GM18868 (cell line): Measurements from ENCODE around the gene LSAMP.
A peak's percentile ranks its signal among the peaks of the same experiment; 100 is the strongest.

Experiments
- ATAC-seq: cut with Tn5 transposase; IDR thresholded peaks from one replicate; pipeline ENCODE4 v1.9.1; 2021; ENCODE audit warnings: mild to moderate bottlenecking, moderate library complexity; ENCODE audit not compliant: unreplicated experiment

LSAMP gene

DNA sequence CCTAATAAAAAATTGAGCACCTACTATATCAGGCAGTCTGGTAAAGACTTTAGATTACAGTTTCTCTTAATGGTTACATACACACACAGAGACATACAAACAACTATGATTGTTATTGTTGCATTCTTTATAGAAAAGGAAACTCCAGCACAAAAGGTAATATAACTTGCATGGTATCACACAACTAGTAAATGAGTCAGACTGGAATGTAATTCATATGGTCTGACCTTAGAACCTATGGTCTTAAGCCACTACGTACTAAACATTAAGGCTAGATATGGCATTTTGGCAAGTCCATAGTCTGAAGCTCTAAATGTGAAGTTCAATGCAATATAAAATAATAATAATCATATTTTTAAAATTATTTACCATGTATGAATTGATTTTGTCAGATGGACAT, 380.6 kb downstream of the LSAMP start:
- no peak for ATAC-seq

DNA sequence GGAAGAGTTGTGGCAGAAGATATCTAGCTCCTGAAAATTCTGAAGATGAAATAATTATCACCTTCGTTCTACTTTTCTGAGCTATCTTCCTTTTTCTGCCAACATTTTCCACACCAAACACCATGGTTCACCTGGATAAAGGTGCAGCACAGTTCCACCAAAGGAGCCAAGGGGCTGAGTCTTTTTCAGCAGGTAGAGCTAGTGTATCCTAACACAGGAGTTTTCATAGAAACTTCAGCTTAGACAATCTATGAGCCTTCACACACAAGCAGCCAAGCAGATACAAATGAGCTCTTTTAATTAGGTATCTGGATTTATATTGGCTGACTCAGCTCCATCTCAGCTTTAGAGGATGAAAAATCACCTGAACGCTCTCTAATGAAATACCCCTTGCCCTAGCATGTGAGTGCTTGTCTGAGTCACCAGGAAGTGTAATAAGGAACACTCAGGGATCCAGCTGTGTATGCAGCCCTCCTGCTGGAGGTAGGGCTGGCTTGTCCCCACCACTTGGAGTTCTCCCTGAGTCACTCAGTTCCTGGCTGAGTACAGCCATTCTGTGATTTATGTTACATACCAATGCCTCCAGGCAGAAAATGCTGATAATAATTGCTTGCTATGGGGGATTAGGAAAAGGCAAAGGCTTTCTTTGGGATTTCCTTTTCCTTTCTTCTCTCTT, 385.7 kb downstream of the LSAMP start:
- peak; percentile 27 for ATAC-seq

DNA sequence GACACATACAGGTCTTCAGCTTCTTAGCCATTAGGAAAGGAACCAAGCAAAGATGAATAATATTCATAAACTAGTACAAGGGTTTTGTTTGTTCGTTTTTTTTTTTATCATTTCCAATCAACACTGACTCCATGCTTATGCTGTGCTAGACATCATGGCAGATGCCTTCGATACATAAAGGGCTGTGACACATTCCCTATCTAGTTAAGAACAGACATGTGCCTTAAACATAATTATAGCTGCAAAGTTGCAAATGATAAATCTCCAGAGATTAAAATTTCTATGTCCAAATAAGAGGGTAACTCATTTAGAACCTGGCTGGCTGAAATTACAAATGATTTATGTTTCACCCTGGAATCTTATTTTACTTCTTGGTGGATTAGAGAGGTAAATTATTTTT, 386.4 kb downstream of the LSAMP start:
- ATAC-seq: no peak

DNA sequence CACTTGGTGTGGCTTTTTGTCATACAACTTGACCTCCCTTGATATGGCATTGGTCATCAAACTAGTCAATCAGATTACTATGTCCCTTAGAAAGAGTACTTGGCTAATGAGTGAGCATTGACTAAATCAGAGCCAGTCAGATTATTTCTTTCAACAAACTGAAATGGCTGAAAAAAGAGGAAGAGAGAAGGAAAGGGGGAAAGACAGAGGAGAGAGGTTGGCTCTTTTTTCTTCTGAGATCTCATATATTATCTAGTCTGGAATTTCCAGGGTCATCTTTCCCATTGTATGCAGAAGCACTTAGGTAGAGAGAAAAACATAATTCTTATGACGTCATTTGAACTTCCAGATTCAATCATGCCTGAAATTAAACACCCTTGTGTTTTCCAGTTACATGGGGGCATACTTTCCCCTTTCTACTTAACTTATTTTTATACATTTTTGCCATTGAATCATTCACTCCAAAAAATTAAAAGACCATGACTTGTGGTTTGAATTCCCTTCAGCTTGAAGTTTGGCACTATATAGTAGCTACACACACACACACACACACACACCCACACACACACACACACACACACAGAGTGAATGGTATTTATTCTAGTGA, 387.8 kb downstream of the LSAMP start:
- ATAC-seq: peak; percentile 37

DNA sequence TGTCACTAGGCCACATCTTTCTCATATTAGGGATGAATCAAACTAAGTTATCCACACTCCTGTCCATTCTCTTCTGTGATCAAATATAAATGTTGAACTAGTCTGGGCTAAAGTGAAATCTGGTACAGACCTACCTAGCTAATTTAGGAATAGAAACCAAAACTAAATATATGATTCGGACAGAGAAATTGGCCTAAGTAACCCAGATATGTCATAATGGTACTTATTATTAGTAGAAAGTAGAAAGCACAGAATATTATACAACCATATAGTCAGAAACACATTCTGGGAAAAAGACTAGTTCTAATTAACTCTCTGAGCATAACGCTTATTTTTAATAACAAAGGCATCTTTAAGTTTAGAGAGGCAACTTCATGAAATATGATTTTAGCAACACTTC, 389.0 kb downstream of the LSAMP start:
- peak; percentile 82 for ATAC-seq

DNA sequence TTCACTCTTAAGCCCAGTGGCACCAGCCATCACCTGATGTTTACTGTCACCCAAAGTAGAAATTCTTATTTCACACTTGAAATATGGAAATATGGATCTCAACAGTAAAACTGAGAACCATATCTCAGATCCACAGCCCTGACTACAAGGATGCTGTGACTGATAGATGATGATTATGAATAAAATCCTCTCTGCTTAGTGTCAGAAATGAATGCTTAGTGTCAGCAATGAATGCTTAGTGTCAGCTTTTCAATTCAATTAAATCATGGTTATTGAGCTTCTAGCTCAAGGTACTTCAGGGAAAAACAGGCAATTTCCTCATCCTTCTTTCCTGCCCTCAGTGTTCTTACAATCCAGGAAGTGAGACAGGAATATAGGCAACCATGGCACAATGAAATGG, 392.3 kb downstream of the LSAMP start:
- no peak for ATAC-seq

DNA sequence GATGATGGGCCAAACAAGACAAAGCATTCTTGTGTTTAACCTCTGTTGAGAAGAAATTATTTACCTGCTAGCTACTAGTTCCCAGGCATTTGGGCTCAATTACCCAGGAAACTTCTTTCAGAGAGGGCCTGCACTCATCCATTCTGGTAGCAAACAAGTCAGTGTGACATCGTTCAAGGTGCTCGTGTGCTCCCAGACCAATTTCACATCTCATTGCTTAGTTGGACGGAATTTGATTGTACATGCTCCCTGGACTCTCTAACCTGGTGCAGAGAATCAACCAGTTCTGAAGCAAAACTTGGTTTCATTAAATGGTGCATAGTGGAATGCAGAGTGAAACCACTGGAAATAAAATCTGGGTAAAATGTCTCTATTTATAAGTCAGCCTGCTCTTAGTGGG, 392.7 kb downstream of the LSAMP start:
- ATAC-seq: no peak

DNA sequence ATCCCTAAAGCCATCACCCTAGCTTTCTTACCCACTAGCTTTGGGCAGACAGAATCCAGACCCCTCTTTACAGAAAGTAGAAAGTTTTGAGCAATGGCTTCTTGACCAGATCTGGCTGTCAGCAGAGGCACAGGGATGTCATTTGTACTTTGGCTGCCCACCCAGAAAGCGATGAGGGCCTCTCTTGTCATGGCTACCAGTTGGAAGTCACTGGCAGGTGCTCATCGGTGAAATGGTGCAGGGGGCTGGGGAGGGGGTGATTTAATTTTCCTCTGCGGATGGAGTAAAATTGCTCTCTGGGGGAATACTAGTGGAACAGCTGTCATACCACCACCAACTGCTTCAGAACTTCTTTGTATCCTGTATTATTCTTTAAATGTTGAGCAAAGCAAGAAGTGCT, 393.7 kb downstream of the LSAMP start:
- ATAC-seq: no peak

DNA sequence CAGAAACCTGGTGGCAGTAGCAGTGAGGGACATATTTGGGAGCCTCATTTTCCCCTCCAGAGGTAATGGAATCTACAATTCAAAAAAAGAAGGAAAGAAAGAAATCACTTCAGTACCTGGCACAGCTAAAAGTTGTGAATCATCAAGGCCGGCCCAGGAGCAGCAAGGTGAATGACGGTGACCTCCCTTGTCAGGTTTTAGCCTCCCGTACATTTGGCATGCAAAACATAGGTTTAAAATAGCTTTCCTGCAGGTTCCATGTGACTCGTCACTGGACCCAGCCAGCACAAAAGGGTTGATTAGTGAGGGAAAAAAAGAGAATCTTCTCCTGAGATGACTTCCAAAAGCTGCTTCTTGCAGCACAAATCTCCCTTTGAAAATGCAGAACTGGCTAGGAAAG, 394.2 kb downstream of the LSAMP start:
- peak; percentile 54 for ATAC-seq

DNA sequence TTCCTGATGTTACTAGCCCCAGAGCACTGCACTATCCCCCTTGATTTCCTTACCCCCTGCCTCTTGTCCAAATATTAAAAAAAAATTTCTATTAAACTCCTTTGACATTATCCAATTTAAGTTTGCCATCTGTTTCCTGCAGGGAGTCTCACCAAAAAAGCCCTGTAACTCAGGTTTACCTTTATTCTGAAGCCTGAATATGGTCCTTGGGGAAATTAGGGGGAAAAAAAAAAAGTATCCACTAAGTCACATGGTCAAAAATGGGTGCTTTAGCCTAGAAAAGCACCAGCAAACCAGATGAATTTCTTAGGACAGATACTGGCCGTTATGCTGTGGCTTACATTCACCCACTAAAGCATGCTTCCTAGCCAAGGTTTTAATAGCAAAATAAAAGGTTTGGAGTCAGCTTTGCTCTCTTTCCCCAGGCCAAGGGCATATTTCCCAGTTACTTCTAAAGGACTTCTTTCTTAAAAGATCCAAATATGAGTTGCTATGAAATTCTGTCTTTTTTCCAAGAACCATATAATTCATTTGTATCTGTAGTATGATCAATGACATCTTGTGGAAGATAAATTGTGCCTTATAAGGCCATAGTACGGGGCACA, 394.9 kb downstream of the LSAMP start:
- ATAC-seq: no peak

DNA sequence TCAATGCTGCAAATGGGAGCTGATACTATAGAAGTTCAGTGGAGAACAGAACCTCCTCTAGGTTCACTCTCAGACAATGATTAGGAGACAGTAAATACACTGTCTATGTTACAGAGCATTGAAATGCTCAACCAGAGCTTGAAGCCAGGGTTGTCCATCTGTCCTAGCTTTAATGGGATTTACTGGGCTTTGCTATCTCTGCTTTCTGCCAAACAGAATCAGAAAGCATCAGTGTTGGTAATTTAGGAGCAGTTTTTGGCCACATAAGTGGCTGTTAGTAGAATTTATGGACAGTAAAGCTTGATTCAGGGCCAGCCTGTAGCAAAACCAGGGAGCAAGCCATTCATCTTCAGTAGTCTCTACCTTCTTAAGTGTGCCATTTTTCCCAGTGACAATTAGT, 396.3 kb downstream of the LSAMP start:
- no peak for ATAC-seq

DNA sequence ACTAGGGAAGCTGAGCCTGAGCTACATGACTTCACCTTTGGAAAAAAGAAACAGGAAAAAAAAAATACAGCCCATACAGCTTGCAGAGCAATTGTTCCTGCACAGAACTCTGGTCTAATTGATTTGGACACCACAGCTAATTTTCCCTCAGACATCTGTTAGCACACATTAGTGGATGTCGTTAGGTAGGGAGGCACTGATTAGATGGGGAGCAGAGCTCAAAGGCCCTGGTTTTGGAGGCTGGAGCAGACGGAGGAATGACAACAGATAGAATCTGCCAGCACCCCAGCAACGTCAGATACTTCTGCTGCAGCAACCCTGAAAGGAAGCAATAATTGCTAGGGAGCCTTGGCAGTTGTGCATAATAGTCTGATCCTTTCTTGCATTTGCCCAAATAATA, 398.9 kb downstream of the LSAMP start:
- ATAC-seq: no peak

DNA sequence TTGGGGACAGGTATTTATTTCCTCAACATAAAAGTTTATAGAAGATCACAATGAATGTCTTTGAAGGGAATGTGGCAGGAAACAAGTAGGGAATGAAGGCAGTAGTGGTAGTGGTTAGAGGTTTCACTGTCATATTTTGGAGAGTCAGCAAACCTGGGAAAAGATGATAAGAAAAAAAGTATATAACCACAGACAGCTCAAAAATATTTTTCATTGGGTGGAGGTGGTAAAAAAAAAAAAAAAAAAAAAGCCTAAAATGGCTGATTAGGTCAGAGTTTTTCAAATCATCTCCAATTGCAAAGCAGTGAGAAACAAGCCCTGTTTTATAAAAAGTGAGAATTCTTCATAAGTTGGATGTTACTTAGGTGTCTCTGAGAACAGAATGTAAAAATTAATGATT, 400.0 kb downstream of the LSAMP start:
- no peak for ATAC-seq

DNA sequence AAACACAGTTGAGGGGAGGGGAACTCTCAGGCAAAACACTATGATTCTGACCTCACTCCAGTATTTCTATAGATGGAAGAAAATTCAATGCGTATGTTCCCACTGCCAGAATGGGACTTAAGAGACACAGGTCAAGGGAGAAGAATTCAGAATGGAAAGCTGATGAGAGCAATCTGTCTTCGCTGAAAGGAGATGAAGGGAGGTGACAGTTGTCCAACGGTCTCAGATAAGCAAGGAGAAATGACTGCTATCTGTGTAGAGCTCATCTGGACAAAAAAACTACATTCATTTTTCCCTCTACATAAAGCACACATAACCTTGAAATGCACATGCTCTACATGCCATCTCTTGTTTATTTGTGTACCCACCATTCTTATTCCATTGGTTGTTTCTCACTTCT, 405.1 kb downstream of the LSAMP start:
- no peak for ATAC-seq

DNA sequence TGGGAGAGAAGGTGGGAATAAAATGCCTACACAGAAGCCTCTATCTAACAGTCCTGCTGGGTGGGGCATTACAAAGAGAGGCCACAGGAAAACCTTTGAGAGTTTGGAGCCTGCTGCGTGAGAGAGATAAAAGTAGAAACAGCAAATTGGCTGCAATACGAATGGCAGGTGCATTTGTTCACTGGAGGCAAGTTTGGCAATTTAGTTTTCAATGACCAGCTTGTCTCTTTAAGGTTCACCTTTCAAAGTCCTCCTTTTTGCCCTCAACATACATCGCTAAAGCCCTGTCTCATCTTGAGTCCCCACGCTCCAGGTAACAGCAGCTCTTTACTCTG, 405.7 kb downstream of the LSAMP start:
- no peak for ATAC-seq

DNA sequence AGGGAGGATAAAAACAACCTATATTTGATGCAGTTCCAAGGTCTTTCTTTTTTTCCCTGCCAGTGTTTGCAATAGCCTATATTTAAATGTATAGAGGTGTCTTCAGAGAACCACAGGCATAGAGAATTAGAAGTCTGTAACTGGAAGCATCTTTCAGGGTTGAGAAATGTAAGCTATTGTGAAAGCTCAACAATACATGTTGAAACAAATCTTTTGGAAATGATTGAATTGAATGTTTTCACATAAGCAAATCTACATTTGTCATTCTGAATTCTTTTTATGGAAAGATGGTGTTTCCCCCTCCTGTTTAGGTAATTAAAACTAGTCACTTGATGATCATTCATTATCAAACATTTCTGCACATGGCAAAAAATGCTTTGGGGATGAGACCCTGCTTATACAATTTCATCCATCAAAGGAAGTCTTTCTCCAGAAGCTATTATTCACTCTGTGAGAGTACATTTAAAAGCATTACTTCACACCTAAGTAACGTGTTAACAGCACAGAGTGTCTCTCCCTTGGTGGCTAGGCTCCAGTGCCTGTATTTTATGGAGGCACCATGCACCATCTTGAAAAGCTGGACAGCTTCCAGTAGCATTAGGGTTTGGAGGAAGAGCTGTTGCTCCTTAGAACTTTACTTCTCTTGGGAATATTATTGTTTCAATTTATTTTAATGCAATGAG, 406.2 kb downstream of the LSAMP start:
- no peak for ATAC-seq

DNA sequence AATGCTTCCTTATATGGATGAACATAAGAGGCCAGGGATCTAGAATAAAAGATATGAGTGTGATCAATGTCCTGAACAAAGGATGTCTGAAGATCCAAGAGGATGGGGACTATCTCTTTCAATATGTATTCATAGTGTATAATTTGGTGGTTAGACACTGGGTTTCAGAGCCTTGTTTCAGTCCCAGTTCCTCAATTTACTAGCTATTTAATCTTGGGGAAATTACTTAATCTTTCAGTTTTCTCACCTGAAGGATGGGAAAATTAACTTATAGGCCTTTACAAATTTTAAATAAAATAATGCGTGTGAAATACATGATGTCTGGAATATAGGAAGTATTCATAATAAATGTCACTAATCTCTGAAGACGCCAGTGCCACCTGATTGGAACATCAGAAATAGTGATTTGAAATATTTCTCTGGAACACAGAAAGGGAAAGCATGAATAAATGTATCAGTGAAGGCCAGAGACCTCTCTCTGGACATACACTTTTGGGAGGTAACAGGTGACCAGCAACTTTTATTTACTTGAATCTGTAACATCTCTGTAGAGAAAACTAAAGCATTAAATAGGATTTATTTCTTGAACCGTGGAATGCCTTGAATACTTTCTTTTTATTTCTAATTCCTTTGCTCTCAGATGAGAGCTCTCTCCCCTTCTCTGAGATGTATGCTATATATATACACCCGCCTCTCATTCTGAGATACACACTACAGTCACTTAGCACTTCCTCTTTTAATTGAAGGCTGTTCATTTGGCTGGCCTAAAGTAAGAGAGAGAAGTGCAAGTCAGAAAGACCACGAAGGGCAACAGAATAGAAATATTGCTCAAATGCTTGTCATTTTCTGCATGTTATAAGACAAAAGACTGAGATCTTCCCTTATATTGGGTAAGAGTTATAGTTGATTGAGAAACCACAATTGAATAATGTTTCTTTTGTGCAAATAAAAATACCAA, 407.1 kb downstream of the LSAMP start:
- ATAC-seq: peak; percentile 97

DNA sequence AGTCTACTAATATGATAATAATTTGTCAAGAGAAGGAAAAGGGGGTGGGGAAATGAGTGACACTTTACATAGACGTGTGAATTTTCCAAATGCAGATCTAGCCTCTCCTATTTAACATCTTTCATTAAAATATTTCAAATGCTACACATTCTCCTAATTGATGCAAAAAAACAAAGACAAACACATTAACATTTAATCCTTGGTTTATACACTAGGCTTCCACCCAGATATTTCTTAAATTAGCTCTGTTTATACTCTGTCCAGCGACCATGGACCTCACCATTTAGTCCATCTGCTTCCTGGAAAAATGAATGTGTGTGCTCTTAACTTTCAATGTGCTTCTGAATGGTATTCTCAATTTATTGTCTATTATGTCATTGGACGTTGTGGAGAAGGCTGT, 409.9 kb downstream of the LSAMP start:
- no peak for ATAC-seq

DNA sequence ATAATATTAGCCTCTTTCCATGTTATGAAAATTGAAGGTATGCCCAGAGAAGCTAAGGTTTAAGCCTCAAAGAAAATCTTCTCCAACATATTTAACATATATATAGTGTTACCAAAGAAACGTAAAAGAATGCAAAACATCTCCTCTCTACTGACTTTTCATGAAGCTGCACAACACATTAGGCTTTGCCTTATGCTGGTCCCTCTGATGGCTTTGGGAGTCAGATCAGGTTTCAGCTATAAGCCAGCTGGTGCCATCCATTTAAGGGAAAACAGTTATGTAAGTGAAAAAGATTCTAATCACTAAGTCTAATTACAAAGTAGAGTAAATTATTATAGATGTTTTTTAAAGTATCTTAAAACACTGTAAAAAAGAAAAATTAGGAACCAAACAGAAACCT, 410.5 kb downstream of the LSAMP start:
- ATAC-seq: no peak

DNA sequence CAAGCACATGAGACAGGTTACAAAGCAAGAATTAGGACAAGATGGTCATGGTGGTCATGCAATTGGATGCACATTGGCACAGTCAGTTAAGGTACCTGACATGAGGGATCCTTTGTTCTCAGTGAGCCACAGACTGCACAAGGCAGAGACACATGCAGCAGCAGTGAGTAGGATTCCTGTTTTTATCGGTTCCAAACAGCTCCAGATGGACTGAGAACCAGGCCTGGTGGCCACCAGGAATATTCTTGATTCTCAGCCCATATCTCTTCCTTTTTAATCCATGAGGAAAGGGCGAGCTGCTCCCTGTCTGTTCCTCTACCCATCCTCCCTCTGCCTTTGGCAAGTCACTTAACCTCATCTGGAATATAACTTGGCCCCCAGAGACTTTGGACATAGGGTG, 411.2 kb downstream of the LSAMP start:
- no peak for ATAC-seq

DNA sequence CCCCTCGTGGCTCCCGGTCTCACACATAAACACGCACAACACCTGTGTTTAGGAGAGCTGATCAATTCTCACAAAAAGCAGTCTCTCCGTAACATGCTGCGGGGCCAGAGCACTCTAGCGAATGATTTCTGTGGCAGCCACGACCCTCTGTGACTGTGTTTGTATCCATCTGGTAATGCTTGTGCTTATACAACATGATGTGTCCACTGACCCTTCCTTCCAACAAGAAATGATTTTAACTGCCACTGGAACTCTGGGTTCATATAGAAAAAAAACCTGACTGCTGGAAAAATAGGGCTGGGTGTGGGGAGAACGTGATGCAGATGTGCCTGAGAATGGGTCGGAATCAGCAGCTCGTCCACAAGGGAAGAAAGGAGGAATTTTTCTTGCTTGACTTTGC, 411.8 kb downstream of the LSAMP start:
- no peak for ATAC-seq
